Subcutaneous adipose tissue (tissue), 4 donors: ENCODE results near the gene SLC66A1. TPM values are rescaled to one million over a fixed set of nuclear protein-coding genes. Genes with fewer than 3 reads are reported as not detected.
"Not testable (repeated sequence)": the region's sequence is repeated elsewhere in the genome, so short reads cannot be mapped to it uniquely, and the experiment has no call there.

ENCODE experiments used
- total RNA-seq, 4 donors: library from RNA; depleted of rRNA; stranded (reverse); fragments of >200 nt; gene quantifications; one replicate each; pipeline ENCODE4 v1.1.0, GENCODE V29; 2016
- TF ChIP-seq, protein P1 (sequence below): fragments of 450-650 bp; IDR thresholded peaks from one replicate; pipeline ENCODE4 v1.5.1; 2016; ENCODE audit warnings: low read depth, mild to moderate bottlenecking, control low read depth, antibody characterized with exemption, moderate library complexity

The SLC66A1 gene
- total RNA-seq, 4 donors from 2014 or later = 8.4 to 12.7 (median 11.6) TPM

DNA sequence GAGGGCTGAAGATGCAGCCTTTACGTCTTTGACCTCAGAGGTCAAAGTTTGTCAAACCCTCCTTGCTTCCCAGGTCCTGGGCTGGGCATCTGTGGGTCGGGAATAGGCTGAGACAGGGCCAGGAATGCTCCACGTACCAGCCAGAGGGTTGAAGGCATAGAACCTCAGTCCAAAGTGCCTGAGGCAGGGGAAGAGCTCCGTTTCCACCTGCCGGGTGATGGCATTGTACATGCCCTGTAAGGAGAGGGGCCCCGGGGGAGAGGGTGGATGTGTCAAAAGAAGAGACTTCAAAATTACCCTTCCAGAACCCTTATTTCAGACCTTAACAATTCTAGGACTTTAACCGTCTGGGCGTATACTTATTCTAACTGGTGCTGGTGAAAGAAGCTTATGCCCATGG lies 27.2 kb upstream of the SLC66A1 start:
- TF ChIP-seq, protein P1, sequence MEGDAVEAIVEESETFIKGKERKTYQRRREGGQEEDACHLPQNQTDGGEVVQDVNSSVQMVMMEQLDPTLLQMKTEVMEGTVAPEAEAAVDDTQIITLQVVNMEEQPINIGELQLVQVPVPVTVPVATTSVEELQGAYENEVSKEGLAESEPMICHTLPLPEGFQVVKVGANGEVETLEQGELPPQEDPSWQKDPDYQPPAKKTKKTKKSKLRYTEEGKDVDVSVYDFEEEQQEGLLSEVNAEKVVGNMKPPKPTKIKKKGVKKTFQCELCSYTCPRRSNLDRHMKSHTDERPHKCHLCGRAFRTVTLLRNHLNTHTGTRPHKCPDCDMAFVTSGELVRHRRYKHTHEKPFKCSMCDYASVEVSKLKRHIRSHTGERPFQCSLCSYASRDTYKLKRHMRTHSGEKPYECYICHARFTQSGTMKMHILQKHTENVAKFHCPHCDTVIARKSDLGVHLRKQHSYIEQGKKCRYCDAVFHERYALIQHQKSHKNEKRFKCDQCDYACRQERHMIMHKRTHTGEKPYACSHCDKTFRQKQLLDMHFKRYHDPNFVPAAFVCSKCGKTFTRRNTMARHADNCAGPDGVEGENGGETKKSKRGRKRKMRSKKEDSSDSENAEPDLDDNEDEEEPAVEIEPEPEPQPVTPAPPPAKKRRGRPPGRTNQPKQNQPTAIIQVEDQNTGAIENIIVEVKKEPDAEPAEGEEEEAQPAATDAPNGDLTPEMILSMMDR = no peak

DNA sequence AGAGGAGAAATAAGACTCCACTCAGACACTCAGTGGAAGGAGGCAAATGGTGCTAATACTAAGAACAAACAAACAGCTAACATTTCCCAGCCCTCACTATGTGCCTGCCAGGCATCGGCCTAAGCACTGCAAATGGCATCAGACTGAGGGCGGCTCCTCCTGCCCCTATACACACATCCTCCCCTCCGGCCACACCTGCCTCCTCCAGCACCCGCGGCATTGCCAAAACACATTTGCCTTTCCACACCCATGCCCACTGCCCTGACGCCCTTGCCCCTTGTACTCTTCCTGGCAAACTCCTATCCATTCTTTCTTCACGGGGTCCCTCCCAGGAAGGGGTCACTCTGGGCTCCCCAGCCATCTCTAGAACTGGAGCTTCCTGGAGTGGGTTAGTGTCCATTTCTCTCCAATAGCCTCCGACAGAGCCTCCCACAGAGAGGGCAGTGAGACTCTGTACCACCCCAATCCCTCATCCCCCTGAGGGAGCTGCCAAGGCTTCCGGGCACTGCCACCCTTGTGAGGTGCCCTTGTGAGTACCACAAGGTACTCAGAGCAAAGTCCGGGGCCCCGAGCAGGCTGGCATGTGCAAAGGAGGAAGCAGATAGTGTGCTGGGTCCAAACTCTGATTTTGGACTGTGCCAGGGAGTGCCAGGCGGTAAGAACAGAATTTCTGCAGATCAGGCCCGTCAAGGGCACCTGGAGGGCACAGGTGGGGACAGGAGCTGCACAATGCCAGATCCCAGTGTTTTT lies 24.5 kb upstream of the SLC66A1 start:
- TF ChIP-seq, protein P1 = no peak

DNA sequence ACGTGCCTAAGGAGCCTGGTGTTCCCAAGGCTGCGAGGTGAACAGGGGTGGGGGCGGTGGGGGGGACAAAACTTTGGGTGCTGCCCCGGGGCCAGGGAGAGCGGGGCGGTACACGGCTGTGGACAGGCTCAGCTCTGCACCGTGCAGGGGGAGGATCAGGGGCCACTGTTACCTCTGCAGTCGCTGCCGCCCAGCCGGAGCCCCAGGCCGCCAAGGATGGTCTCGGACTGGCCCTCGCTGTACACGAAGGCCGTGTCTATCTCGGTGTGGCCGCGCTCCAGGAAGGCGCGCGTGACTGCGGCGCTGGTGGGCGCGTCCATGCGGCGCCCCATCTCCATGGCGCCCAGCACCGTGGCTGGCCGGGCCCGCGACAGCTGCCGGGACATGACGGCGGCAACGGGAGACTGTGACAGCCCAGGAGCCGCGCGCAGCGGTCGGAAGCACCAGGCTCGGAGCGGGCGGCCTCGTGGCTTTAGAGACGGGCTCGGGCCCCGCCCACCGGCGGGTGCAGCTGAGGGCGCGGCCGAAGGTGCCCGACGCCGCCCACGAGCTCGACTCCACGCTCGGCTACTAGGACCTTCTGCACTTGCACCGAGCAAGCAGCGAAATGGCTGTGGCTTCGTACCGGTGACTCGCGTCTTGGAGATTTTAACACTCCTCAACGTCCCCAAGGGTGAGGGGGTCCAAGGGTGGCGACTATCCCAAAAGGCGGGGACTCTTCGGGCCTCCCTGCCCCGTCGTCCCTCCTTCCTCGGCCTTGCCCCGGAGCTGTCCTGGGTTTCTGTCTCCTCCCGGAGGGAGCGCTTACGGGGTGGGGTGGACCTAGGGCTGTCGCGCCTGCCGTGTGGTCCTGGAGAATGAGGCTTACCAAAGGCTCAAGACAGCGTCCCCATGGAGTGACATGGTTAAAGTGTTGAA lies 23.5 kb upstream of the SLC66A1 start, which contains the start of gene AKR7A3:
Gene AKR7A3, minus strand, starts transcription at position 447 of the 918 bp plus-strand sequence. Its CDS starts 61 bp downstream, at position 386.
- TF ChIP-seq, protein P1 = not testable (repeated sequence)

DNA sequence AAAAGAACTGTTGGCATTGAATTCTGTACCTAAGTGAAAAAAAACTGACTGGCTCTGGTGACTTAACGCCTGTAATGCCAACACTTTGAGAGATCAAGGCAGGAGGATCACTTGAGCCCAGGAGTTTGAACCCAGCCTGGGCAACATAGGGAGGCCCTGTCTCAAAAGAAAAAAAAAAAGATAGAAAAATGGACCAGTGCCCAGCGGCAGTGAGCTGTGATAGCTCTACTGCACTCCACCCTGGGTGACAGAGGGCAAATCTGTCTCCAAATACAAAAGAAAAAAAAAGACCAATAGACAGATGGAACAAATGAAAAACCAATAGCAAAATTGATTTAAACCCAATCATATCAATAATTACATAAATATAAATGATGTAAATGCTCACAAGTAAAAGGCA lies 22.9 kb upstream of the SLC66A1 start:
- TF ChIP-seq, protein P1 = no peak

DNA sequence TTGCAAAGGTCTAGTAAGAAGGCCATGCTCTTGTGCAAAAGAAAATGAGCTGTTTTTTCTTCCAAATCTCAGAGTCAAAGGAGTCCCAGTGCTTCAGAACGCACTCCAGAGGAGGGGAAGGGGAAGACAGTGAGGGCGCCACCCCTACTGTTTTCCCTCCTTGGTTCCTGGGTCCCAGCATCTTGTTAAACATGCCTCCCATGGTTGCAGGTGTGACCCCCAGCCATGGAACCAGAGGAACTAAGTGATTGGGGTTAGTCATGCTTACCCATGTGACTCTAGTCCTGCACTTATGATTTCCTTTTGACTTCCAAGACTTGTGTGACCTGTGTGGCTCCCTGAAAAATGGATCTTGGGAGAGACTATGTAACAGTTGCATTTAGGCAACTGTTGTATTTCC lies 17.5 kb upstream of the SLC66A1 start:
- TF ChIP-seq, protein P1 = no peak

DNA sequence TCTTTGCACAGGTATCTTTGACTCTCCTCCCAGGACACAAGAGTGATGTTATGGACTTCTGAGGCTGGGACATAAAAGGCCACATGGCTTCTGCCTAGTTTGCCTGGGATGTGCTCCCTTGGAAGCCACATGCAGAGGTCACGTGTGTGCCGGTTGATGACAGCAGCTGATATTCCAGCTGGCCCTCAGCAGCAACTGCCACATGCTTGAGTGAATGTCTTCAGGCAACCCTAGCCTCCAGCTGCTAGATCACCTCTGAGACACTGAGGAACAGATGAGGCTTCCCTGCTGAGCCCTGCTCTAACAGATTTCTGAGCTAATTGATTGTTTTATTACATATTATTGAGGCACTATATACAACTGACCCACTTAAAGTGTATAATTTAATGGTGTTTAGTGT lies 11.9 kb upstream of the SLC66A1 start:
- TF ChIP-seq, protein P1 = no peak

DNA sequence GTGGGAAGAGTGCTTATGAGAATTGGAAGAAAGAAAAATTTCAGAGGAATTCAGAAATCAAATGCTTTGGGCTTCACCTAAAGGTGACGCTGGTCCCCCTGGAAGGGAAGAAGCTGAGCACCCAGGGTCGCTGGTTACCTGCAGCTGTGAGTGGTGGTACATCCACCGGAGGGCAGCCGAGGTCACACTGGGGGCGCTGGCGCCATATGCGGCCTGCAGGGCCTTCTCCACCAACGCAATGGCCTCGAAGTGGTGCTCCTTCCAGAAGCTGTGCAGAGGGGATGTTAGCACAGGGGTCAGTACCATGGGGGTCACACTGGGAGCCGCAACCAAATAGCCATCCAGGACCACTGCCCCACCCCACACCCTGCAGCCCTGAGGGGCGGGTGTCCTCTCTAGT lies 6.2 kb upstream of the SLC66A1 start:
- TF ChIP-seq, protein P1 = no peak
